Lower leg skin (tissue), 3 donors: ENCODE measurements around the gene NECAP2.

ENCODE experiments used
- POLR2A ChIP-seq, 2 donors: fragments of 450-650 bp; IDR thresholded peaks; one replicate each; pipeline ENCODE4 v1.6.1; 2016 to 2017; ENCODE audit warnings: antibody characterized with exemption in 2 of 2, mild to moderate bottlenecking in 1 of 2, moderate library complexity in 1 of 2
- TF ChIP-seq, protein P1 (sequence below), 3 donors: fragments of 450-650 bp; IDR thresholded peaks; one replicate each; pipeline ENCODE4 v1.5.1; 2016; ENCODE audit warnings: antibody characterized with exemption in 3 of 3, mild to moderate bottlenecking in 3 of 3, moderate library complexity in 2 of 3

DNA sequence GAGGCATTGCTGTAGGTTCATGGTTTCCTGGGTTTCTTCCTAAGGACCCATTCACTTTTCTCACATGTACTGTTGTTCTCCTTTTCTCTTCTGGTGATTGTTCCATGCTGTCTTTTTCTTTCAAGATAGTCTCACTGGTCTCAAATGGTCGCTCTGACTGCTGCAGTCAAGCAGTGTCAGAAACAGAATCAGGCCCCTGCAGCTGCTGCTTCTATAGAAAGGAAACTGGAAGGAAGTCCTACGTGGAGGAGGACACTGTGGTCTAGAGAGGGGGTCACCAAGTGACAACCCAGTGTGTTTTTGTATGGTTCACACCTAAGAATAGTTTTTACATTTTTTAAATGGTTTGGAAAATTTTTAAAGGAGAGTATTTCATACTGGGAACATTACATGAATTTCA lies 2.4 kb downstream of the NECAP2 start:
- TF ChIP-seq POLR2A (IDR thresholded peaks at IDR 0.05): no peak
- TF ChIP-seq, protein P1, sequence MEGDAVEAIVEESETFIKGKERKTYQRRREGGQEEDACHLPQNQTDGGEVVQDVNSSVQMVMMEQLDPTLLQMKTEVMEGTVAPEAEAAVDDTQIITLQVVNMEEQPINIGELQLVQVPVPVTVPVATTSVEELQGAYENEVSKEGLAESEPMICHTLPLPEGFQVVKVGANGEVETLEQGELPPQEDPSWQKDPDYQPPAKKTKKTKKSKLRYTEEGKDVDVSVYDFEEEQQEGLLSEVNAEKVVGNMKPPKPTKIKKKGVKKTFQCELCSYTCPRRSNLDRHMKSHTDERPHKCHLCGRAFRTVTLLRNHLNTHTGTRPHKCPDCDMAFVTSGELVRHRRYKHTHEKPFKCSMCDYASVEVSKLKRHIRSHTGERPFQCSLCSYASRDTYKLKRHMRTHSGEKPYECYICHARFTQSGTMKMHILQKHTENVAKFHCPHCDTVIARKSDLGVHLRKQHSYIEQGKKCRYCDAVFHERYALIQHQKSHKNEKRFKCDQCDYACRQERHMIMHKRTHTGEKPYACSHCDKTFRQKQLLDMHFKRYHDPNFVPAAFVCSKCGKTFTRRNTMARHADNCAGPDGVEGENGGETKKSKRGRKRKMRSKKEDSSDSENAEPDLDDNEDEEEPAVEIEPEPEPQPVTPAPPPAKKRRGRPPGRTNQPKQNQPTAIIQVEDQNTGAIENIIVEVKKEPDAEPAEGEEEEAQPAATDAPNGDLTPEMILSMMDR (IDR thresholded peaks at IDR 0.05): no peak
